GM21423 (cell line): ENCODE results near the gene REPIN1.

Experiments used
- ATAC-seq: cut with Tn5 transposase; IDR thresholded peaks from one replicate; pipeline ENCODE4 v1.9.1; 2021; ENCODE audit warnings: mild to moderate bottlenecking, moderate library complexity; ENCODE audit not compliant: unreplicated experiment

Gene REPIN1

GRCh38 chr7:150359622-150360362 is 8.8 kb upstream of the REPIN1 start:
- no peak for ATAC-seq

- no peak for ATAC-seq
These were observed 8.1 kb upstream of the REPIN1 start for GRCh38 chr7:150360363-150361058.

- no peak for ATAC-seq
These were observed 7.2 kb upstream of the REPIN1 start for GRCh38 chr7:150361402-150361801.

GRCh38 chr7:150361807-150362621 is 6.6 kb upstream of the REPIN1 start:
- ATAC-seq, result no peak

GRCh38 chr7:150363370-150363769 is 5.3 kb upstream of the REPIN1 start:
- ATAC-seq, result no peak

GRCh38 chr7:150363872-150364271 is 4.8 kb upstream of the REPIN1 start:
- ATAC-seq, result peak; percentile 26

- no peak for ATAC-seq
These were observed 3.4 kb upstream of the REPIN1 start for GRCh38 chr7:150365194-150365593.

GRCh38 chr7:150365673-150366398 is 2.8 kb upstream of the REPIN1 start:
- no peak for ATAC-seq

- no peak for ATAC-seq
These were observed 936 bp upstream of the REPIN1 start for GRCh38 chr7:150367677-150368095.

- peak; percentile 55 for ATAC-seq
These were observed 494 bp downstream of the REPIN1 start for GRCh38 chr7:150368884-150369747.

- no peak for ATAC-seq
These were observed 1.3 kb downstream of the REPIN1 start for GRCh38 chr7:150369748-150370501.

GRCh38 chr7:150370612-150371071 is 2.0 kb downstream of the REPIN1 start:
- no peak for ATAC-seq

GRCh38 chr7:150371131-150371995 is 2.7 kb downstream of the REPIN1 start:
- no peak for ATAC-seq

- ATAC-seq, result no peak
These were observed 3.3 kb downstream of the REPIN1 start for GRCh38 chr7:150371996-150372270.

GRCh38 chr7:150372271-150373048 is 3.8 kb downstream of the REPIN1 start:
- no peak for ATAC-seq

- no peak for ATAC-seq
These were observed 4.6 kb downstream of the REPIN1 start for GRCh38 chr7:150373049-150373801.

GRCh38 chr7:150374026-150374425 is 5.4 kb downstream of the REPIN1 start:
- no peak for ATAC-seq
